Measurements from ENCODE around the gene PRKG1.

Gene PRKG1

DNA sequence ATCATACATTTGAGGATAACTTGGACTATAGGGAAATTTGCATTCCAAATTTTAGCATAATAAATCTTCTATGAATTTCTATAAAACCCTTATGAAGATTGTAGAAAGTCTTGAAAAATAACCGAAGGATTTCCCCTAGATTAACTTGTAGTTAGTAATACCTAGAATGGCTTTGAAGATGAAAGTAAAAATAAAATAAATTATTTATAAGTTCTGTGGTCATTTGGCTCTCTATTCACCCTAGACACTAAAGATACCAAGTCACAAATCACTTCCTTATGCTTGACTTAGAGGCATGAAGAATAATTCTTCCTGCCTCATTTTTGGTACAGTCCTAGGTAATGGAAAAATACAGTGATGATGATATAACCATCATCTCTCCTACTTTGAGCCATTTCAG lies 545.8 kb downstream of the PRKG1 start:
- DNase-seq, result no peak

DNA sequence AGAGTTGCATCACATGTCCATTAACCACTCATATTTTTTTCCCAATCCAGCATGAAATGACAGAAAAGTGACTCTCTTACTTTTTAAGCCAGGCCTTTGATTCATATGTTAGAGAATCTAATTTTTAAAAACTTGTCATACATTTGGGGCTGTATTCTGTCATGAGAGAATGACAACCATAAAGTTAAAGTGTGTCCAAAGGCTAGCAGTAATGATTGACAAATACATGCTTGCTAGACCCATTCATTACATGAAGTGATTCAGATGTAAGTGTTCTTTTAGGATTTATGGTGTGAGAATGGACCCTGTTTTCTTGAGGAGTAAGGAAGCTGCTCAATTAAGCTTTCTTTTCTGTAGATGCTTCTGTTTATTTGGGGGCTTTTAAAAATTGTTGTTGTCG lies 549.7 kb downstream of the PRKG1 start:
- DNase-seq, result no peak

DNA sequence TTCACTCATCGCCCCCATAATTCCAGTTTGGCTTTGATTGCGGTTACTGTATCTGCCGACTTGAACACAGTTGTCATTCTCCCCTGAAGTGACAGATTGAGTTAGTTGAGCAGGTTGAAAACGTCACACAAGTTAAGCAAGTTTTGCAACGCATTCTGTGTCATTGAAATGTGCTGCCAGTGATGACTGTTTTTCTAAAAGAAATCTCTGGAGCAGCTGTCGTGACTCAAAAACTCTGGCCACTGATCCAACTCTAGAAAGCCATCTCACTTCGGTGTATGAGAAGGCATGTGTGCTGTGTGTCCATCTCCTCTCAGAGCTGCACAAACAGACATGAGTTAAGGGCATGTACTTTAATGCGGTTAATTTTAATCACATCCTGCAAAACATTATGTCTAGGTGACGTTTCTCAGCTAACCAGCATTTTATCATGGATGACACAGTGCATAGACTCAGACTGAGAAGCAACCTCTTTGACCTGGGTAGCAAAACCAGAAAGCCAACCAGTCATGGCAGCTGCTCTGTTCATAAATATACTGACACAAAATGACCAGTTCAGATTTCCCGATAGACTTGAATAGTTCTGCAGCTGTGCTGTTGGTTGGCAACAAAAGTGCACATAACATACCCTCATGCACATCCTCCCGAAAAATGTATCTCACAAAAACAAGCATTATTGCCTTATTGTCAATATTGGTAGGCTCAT lies 555.8 kb downstream of the PRKG1 start:
- no peak for DNase-seq

DNA sequence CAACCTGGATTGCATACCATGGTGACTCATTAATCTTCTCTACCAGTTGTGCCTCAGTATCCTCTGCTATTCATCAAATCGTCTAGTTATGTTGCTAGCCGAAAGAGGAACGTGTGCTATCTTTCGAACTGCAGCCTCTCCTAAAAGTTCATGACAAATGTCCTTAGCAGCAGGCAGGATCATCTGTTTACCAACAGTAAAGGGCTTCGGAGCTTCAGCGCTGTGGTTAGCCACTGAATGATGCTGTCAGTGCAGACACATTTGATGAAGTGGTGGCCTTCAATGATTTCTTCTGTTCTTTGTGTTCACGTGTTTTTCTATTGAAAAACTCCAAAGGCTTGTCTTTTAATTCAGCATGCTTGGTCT lies 556.3 kb downstream of the PRKG1 start:
- no peak for DNase-seq

DNA sequence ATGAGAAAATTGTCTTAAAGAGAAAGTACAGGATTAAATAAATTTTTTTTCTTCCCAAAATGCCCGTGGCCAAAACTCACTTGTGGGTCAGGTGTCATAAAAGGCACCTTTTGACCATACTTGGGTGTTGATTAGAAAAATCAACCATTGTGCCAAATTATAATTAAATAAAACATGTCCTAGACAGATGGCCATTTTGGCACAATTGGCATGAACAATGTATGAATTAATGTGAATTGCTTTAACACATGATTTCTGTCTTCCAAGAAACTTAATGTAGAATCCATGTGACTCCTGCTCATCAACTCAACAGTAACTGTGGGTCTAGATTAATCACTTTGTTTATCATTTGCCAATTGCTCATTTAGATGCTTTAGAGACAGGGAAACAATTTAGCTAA lies 561.1 kb downstream of the PRKG1 start:
- no peak for DNase-seq

DNA sequence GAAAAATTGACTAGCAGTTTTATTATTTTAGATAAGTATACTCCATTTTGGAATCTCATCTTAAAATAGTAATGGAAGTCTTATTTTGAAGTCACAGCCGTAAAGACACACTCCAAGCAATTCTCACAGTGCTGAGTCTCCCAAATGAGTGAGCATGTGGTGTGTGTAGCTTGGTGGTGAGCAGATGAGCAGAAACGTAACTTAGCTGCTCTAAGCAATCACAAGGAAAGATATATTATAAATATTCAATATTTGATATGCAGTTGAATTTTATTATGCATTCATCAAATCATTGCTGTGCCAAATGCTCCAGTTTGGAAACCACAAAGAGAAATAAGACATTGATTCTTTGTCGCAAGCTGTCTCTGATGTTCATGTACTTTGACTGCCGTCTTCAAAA lies 563.9 kb downstream of the PRKG1 start:
- DNase-seq, result no peak

DNA sequence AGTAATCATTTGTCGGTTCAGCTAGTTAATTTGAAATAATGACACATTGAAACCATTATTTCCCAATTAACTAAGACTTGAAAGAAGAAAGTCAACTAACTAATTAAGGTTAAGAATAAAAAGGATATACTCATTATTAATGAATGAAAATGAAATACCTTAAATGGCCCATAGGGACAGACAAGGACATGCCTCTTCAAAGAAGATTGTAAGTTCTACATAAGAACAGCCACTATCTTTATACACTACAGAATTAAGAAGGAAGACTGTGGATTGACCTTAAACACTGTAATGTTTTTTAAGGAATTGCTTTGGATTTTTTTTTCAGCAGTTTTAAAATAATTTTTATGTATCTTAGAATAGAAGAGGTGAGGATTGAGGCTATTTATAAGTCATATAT lies 564.5 kb downstream of the PRKG1 start:
- no peak for DNase-seq

DNA sequence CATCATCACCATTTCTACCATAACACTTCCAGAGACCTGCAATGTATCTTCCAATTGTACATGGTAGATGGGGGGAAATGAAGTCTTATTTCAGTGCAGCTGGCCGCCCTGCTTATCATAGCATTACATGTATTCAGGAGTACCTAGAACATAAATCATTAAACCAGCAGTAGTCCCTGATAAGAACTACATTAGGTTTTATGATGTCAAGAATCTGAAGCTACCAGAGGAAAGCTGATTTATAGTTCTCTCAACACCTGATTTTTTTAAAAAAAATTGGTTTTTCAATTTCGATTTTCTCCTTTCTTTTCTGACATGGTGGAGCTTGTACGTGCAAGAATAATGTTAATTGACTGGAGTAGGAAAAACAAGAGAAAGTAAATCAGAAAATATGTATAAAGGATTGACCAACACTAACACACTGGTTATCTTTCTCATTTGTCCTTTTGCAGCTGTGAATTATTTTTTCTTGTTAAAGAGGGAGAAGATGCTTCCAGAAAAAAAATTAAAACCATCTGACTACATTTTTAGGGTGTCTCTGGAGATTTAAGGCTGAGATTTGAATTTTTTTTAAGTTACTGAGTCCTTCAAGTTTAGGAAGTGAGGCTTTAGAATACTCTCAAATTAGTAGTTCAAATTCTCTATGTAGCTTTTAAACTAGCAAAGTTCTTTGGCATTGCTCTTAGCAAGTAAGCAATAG lies 566.0 kb downstream of the PRKG1 start:
- no peak for DNase-seq

DNA sequence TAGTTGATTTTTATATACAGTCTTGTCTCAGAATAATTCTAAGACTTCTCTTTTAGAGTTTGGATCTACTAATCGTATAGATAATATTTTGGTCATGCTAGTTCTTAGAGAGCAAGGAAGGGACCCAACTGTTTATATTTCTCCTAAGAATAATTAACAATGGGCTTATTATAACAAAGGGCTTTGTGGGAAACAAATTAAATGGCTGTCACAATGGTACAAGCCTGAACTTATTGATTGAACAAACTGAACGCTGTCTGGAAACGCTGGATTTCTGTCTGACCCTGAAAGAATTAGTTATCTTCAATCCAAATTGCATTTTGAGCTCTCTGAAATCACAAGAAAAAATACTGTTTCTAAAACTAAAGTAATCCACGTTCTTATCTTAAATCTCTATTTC lies 568.3 kb downstream of the PRKG1 start:
- no peak for DNase-seq

DNA sequence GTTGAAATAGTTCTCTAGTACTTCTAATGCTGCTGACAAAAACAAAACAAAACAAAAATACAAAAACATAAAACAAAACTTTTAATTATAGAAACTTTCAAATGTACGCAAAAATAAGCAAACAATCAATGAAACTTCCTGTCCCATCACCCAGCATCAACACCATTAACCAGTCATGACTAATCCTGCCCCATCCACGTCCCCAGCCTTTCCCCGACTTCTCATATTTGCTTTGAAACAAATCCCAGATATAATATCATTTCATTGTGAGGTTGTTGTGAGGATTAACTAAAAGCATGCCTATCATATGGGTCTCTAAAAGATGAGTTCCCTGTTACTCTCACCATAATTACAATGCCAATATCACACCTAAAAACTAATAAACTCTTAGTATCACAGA lies 569.4 kb downstream of the PRKG1 start:
- DNase-seq, result no peak

DNA sequence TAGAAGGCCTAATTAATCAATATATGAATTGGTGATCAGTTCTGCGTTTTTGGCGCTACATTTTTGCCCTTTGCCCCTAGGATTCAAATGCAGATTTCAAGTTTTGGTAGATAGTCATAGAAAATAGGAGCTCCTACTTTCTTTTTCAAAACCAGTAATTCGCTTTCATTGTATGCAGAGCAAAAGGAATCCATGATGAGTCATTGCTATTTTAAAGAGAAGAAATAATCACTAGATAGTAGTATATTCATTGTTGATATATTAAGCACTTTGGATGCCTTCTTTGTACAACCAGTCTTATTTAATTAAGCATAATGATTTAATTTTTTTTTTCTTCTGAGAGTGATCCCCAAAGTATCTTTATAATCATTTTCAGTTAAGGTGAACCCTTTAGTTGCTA lies 574.8 kb downstream of the PRKG1 start:
- no peak for DNase-seq

DNA sequence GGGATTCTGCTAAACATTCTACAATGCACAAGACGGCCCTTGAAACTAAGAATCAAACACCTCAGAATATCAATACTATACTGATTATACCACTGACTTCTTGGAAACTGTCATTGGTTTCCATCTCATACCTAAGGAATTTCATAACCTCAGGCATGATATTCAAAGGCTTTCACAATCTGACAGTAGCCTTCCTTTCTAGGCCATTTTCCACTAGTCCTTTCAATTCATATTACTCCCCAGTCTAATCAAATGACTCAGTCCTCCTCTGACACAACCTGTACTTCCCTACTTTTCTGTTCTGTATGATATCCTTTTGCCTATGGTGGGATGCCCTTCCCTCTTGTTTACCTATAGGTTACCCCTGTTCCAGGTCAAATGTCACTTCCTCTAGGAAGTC lies 576.8 kb downstream of the PRKG1 start:
- DNase-seq, result no peak

DNA sequence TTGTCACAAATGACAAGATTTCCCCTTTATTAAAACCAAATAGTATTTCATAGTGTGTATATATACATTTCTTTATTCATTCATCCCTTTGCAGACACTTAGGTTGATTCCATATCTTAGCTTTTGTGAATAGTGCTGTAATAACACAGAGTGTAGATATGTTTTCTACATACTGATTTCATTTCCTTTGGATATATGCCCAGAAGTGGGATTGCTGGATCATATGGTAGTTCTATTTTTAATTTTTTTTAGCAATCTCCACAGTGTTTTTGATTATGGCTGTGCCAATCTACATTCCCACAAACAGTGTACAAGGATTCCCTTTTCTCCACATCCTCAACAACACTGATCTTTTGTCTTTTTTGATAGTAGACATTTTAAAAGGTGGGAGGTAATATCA lies 578.7 kb downstream of the PRKG1 start:
- DNase-seq, result no peak

DNA sequence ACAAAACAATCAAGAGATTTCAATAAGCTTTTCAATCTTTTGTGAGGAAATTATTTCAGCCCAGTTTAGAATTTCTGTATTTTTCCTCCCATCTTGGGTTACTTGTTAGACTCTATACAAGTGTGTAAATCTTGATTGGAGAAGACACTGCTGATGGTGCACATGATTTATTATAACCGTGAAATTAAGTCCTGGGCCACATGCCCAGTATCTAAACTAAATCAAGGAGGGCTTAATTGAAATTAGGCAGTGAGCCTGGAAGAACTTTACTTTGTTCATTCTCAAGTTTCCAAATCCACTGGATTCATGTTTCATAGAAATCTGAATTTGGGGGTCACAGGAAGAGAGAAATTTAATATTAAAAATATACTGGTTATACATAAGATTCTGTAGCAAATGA lies 580.6 kb downstream of the PRKG1 start:
- no peak for DNase-seq

DNA sequence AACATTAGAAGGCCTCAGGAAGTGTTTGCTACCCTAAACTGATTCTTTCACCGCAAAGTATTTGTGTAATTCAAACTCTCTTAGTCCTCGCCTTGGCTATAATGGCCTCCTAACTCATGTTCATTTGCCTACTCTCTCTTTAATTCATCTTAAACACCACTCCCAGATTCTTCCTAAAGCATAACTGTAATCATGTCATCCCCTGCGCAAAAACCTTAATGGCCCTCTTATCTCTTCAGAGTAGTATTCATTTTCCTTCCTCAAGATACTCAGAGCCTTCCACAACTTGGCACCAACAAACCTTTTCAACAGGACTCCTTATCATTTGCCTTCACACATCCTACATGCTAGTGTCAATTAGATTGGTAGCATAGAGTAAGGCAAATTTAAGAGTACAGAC lies 582.2 kb downstream of the PRKG1 start:
- DNase-seq, result no peak

DNA sequence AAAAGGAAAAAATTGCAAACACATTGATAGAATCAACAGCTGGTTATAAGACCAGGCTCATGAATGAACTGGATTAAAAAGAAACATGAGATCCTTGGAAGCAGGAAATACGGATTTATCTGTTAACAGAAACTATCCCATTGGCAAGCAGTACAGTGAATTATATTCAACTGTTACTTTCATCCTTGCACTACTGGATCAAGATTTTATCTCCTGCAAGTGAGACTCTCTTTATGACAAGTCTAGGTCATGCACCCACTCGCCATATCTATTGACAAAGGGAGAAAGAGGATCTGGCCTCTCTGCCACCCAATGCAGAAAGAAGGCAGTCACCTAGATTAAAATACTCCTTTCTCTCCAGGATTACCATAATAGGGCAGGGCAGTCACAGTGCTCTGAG lies 583.7 kb downstream of the PRKG1 start:
- DNase-seq, result no peak

DNA sequence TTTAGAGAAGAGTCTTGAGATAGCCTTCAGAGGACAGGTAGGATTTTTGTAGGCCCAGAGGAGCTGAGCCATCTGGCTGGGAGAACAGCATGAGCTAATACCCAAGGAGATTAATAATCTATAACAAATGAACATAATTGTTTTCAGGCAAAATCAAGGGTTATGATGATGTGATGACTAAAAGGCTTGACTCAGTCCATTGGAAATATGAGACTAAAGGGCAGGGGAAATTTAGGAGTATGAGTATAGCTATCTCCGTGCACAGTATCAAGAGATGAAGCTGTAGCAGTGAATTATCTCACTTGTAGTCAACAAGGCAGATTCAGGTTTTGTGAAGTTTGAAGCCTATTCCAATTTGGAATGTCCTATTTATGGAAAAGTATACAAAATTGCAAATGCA lies 585.1 kb downstream of the PRKG1 start:
- no peak for DNase-seq

DNA sequence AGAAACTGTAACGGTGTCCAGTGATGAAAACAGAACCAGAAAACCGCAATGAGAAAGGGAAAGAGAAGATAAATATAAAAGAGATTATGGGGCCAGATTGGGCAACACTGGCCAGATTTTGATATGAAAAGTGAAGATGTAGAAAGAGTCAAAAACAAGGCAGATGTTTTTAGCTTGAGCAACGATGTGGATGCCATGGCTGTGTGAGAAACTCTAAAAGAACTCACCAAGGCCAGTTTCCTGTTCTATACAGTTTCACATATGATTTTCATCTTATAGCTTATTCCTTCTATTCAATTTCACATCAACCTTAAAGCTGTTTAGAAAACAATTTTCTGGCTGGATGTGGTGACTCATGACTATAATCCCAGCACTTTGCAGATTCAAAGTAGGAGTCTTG lies 588.8 kb downstream of the PRKG1 start:
- no peak for DNase-seq

DNA sequence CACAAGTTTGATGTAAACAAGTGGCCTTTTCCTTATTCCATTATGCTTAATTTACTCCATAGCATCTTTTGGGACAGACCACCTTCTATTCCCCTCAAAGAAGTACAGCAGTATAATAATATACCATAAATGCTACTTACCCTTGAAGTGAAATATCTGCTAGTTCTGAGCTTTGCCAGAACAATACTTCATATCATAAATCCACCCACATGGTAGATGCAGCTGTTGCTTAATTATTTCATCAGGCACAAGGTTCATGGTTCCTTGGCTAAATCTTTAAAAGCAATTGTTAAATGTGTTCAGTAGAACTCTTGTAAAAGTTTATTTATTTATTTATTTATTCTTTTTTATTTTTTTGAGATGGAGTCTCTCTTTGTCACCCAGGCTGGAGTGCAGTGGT lies 592.2 kb downstream of the PRKG1 start:
- DNase-seq, result no peak

DNA sequence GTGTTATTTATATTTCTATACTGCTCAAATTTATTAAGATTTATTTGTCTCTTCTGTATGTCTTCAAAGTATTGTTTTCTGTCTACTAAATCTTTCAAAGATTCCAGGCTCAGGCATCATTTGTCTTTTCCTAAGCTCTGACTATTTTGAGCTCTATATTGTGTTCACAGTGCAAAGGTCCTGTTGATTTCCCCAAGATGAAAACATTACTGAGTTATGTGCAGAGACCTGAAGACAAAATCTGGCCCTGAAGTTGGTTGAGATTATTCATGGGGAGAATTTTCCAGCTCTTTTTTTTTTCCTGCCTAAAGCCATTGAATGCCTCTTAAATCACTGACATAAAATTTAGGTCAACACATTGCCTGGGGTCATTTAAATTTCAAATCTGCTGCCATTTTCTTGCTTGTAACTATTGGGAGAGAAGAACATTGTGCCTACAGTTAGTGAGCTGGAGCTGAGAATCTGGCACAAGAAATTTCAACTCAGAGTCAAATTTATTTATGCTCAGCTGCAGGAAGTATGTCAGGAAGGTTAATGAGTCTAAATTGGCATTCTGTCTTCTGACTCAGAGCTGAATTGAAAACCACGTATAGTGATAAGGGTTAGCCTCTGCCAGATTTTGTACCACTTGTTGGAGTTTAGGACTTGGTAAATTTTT lies 593.5 kb downstream of the PRKG1 start:
- DNase-seq, result no peak

DNA sequence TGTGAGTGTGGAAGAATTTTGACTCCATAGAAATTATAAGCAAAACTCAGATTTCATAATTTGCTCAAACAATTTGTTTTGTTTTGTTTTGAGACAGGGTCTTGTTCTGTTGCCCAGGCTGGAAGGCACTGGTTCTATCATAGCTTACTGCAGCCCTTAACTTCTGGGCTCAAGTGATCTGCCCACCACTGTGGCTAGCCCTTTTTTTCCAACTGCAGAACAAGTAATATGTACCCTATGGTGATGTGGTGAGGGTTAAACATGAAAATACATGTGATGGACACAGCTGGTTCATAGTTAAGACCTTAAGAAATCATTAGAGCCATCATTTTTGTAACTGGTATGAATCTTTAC lies 594.0 kb downstream of the PRKG1 start:
- DNase-seq, result no peak

DNA sequence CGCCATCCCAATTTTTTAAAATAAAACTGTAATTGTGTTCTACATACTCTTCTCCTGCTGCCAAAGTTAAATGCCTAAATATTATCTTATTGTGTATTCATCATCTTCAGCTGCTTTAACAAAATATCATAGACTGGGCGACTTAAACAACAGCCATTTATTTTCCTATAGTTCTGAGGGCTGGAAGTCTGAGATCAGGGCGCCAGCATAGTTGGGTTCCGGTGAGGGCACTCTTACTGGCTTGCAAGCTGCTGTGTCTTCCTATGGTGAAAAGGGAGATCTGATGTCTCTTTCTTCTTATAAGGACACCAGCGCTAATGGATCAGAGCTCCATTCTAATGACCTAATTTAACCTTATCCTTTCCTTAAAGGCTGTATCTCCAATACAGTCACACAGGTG lies 594.8 kb downstream of the PRKG1 start:
- no peak for DNase-seq

DNA sequence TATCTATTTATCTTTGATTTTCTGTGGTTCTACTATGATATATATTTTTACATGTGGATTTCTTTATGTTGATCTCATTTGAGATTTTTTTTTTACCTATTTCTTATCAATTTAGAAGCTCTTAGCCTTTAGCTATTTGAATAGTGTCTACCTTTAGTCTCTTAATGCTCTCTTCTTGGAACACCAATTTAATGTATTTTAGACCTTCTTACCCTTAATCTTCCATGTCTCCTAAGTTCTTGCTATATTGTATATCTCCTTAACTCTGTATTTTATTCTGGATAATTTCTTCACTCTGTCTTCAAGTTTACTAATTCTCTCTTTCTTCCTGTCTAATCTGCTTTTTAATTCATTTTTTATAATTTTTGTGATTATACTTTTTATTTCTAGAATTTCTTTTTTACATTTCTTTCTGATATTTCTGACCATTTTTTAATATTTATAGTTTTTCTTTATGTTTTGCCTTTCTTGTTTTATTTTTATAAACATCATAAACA lies 597.8 kb downstream of the PRKG1 start:
- no peak for DNase-seq

DNA sequence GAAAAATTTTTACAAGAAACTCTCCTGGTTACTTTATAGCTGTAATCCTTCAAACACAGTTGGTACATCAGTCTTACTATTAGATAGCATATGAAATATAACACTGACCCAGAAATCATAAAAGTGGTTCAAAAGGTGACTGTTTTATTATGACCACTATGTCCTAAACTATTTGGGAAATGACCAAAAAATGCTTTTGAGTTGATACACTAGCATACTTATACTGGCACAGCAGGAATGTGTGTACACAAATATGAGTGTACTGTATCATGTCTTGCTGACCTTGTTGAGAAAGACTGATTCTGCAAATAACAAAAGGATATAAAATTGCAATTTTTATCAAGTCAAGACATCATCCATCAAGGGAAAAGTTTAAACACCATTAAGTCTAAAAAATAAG lies 600.8 kb downstream of the PRKG1 start:
- no peak for DNase-seq

DNA sequence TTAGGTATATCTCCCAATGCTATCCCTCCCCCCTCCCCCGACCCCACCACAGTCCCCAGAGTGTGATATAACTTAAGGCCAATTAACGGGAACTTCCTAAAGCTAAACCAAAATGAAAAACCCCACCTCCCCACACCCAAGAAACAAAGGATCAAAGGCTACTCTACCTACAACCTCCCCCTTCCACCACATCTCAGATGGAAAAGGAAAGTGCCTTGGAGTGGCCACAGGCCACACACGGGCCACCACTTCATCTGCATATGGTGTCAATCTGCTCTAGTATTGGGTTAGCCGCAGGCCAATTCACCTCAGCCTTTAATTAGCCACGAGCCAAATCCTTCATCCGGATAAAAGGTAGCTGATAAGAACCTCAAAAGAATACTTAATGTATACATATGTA lies 605.6 kb downstream of the PRKG1 start:
- DNase-seq, result no peak
